Endodermal cell (in vitro differentiated cells): ENCODE measurements around the gene ABTB2. TPM values are rescaled to one million over a fixed set of nuclear protein-coding genes. Genes with fewer than 3 reads are reported as not detected.
A peak's percentile ranks its signal among the peaks of the same experiment; 100 is the strongest.

Experiments
- DNase-seq: peaks from one replicate; pipeline ENCODE4 v3.0.0-alpha.2; 2017
- H3K27ac ChIP-seq: 2 replicates; pipeline ENCODE4 v1.5.1; 2013; ENCODE audit warnings: mild to moderate bottlenecking, low read depth, low read length, moderate library complexity
- H3K27me3 ChIP-seq: 2 replicates; pipeline ENCODE4 v1.6.1; 2013; ENCODE audit warnings: mild to moderate bottlenecking, low read length, moderate library complexity; ENCODE audit not compliant: insufficient read depth, control insufficient read depth, poor library complexity, severe bottlenecking
- H3K36me3 ChIP-seq: 2 replicates; pipeline ENCODE4 v1.7.0; 2013; ENCODE audit warnings: mild to moderate bottlenecking, low read length, moderate library complexity; ENCODE audit not compliant: control insufficient read depth, insufficient read depth
- H3K4me1 ChIP-seq: one replicate; pipeline ENCODE4 v1.7.0; 2013; ENCODE audit warnings: low read length; ENCODE audit not compliant: control insufficient read depth, insufficient read depth
- H3K4me3 ChIP-seq: 2 replicates; pipeline ENCODE4 v1.5.1; 2013; ENCODE audit warnings: mild to moderate bottlenecking, low read length, moderate library complexity
- H3K9ac ChIP-seq: 2 replicates; pipeline ENCODE4 v1.6.1; 2013; ENCODE audit warnings: mild to moderate bottlenecking, low read length, moderate library complexity; ENCODE audit not compliant: poor library complexity, severe bottlenecking; ENCODE audit errors: extremely low read depth
- H3K9me3 ChIP-seq: 2 replicates; pipeline ENCODE4 v1.6.1; 2013; ENCODE audit warnings: mild to moderate bottlenecking, low read length, moderate library complexity; ENCODE audit not compliant: control insufficient read depth
- H3K27ac Mint-ChIP-seq: 2 replicates; pipeline ENCODE4 v1.8.0; 2020; ENCODE audit warnings: mixed read lengths
- H3K27me3 Mint-ChIP-seq: 2 replicates; pipeline ENCODE4 v1.8.0; 2021; ENCODE audit warnings: mild to moderate bottlenecking, mixed read lengths; ENCODE audit not compliant: insufficient read depth
- H3K36me3 Mint-ChIP-seq: 2 replicates; pipeline ENCODE4 v1.8.0; 2020; ENCODE audit warnings: low read depth, mixed read lengths
- H3K4me1 Mint-ChIP-seq: 2 replicates; pipeline ENCODE4 v1.8.0; 2020; ENCODE audit warnings: mixed read lengths
- H3K4me3 Mint-ChIP-seq: 2 replicates; pipeline ENCODE4 v1.8.0; 2020; ENCODE audit warnings: mild to moderate bottlenecking, moderate library complexity, mixed read lengths
- H3K9me3 Mint-ChIP-seq: 2 replicates; pipeline ENCODE4 v1.8.0; 2020; ENCODE audit warnings: mild to moderate bottlenecking, mixed read lengths
- CTCF ChIP-seq: fragments of 200-600 bp; sonication (generic); conservative IDR thresholded peaks from 2 replicates; pipeline ENCODE4 v1.5.0; 2021; ENCODE audit warnings: antibody characterized with exemption, mild to moderate bottlenecking
- WGBS, 2 experiments: methylation state at CpG; one replicate each; pipeline versions ENCODE4 v1.1.5 to v1.1.7; 2013; ENCODE audit warnings: missing lambda C conversion rate in 2 of 2, mixed read lengths in 1 of 2; ENCODE audit not compliant: insufficient coverage in 1 of 2, insufficient read length in 1 of 2; 5-methylcytosine and 5-hydroxymethylcytosine counted together
- total RNA-seq, 2 donors: library from RNA; stranded (reverse); fragmentation: NEBNext Ultra II Directional in 1 of 2; extraction: Animal tissue kit (Norgen Biotek cat#: 25700) in 1 of 2; gene quantifications; 2 replicates in 1 of 2; 3 replicates in 1 of 2; pipeline ENCODE4 v1.2.1, GENCODE V29; 2021

The ABTB2 gene
- total RNA-seq, 2 donors from 2014 or later, result 2.9 to 5.2 TPM

- WGBS, 2 experiments, result 47 to 50% methylated on average over 2 of the region's 2 CpGs
- no peak overlapping the region for H3K4me3 ChIP-seq
- Mint-ChIP-seq H3K9me3 (no peaks in the 10 kb centered on the region), H3K4me1 (peaks cover 7% of the 10 kb centered on the region), H3K4me3 (no peak overlapping the region), H3K27me3 (peaks cover 70% of the 10 kb centered on the region), H3K36me3 (no peaks in the 10 kb centered on the region), H3K27ac (no peak overlapping the region)
- H3K9me3 ChIP-seq, result no peaks in the 10 kb centered on the region
- peak; percentile 70 for DNase-seq
- H3K4me1 ChIP-seq, result no peaks in the 10 kb centered on the region
- no peak overlapping the region for H3K9ac ChIP-seq
- peaks cover 58% of the 10 kb centered on the region for H3K27me3 ChIP-seq
- no peaks in the 10 kb centered on the region for H3K36me3 ChIP-seq
- H3K27ac ChIP-seq, result no peak overlapping the region
- TF ChIP-seq CTCF, result no peak
Measured at GRCh38 chr11:34255101-34255500, 102.7 kb downstream of the ABTB2 start.

GRCh38 chr11:34254011-34254410 lies 103.8 kb downstream of the ABTB2 start:
- H3K9me3 Mint-ChIP-seq, result no peaks in the 10 kb centered on the region
- H3K36me3 ChIP-seq, result no peaks in the 10 kb centered on the region
- no peaks in the 10 kb centered on the region for H3K36me3 Mint-ChIP-seq
- no peak for DNase-seq
- H3K4me3 ChIP-seq, result no peak overlapping the region
- peaks cover 58% of the 10 kb centered on the region for H3K27me3 ChIP-seq
- H3K9me3 ChIP-seq, result no peaks in the 10 kb centered on the region
- no peaks in the 10 kb centered on the region for H3K4me1 ChIP-seq
- no peak for TF ChIP-seq CTCF
- H3K4me3 Mint-ChIP-seq, result no peak overlapping the region
- H3K9ac ChIP-seq, result no peak overlapping the region
- H3K27ac Mint-ChIP-seq, result no peak overlapping the region
- H3K4me1 Mint-ChIP-seq, result peaks cover 7% of the 10 kb centered on the region
- no peak overlapping the region for H3K27ac ChIP-seq
- peaks cover 78% of the 10 kb centered on the region for H3K27me3 Mint-ChIP-seq
- 92 to 94% methylated on average over 3 to 4 of the region's 4 CpGs for WGBS, 2 experiments

- H3K4me1 Mint-ChIP-seq, result peaks cover 7% of the 10 kb centered on the region
- WGBS, 2 experiments, result 90 to 91% methylated on average over 2 to 3 of the region's 3 CpGs
Measured at GRCh38 chr11:34252651-34253050, 105.2 kb downstream of the ABTB2 start.

More at GRCh38 chr11:34252651-34253050, 105.2 kb downstream of the ABTB2 start:
- Mint-ChIP-seq H3K9me3 (no peaks in the 10 kb centered on the region), H3K4me3 (no peak overlapping the region), H3K36me3 (no peaks in the 10 kb centered on the region), H3K27me3 (peaks cover 71% of the 10 kb centered on the region), H3K27ac (no peak overlapping the region)
- Histone ChIP-seq H3K4me3 (no peak overlapping the region), H3K9me3 (no peaks in the 10 kb centered on the region), H3K4me1 (no peaks in the 10 kb centered on the region), H3K27me3 (peaks cover 57% of the 10 kb centered on the region), H3K9ac (no peak overlapping the region), H3K27ac (no peak overlapping the region), H3K36me3 (no peaks in the 10 kb centered on the region)
- no peak for DNase-seq
- no peak for TF ChIP-seq CTCF
